Trophoblast cell (in vitro differentiated cells and primary cell): ENCODE measurements around the gene PRKAR1B.
"Not testable (repeated sequence)": the region's sequence is repeated elsewhere in the genome, so short reads cannot be mapped to it uniquely, and the experiment has no call there.

Source experiments
- DNase-seq, 2 donors: peaks; one replicate each; pipeline ENCODE4 v3.0.0-alpha.2; 2016
- H2AFZ ChIP-seq: 2 replicates; pipeline ENCODE4 v1.6.1; 2013; ENCODE audit warnings: low read length, moderate library complexity, mild to moderate bottlenecking; ENCODE audit not compliant: insufficient read depth, poor library complexity
- H2AK5ac ChIP-seq: 2 replicates; pipeline ENCODE4 v1.6.1; 2013; ENCODE audit warnings: mild to moderate bottlenecking, low read length
- H2BK120ac ChIP-seq: 2 replicates; pipeline ENCODE4 v1.6.1; 2013; ENCODE audit warnings: low read length, mild to moderate bottlenecking, moderate library complexity; ENCODE audit not compliant: insufficient read depth, poor library complexity
- H2BK12ac ChIP-seq: 2 replicates; pipeline ENCODE4 v1.6.1; 2013; ENCODE audit warnings: mild to moderate bottlenecking, low read length, moderate library complexity
- H2BK5ac ChIP-seq: 2 replicates; pipeline ENCODE4 v1.6.1; 2013; ENCODE audit warnings: low read length, low read depth, moderate library complexity, mild to moderate bottlenecking; ENCODE audit not compliant: poor library complexity
- H3K14ac ChIP-seq: 2 replicates; pipeline ENCODE4 v1.6.1; 2013; ENCODE audit warnings: mild to moderate bottlenecking, low read length
- H3K18ac ChIP-seq: 2 replicates; pipeline ENCODE4 v1.6.1; 2013; ENCODE audit warnings: mild to moderate bottlenecking, low read length
- H3K23ac ChIP-seq: 2 replicates; pipeline ENCODE4 v1.6.1; 2013; ENCODE audit warnings: low read length
- H3K27ac ChIP-seq: 2 replicates; pipeline ENCODE4 v1.5.1; 2013; ENCODE audit warnings: low read depth, mild to moderate bottlenecking, inconsistent platforms, low read length, moderate library complexity
- H3K27me3 ChIP-seq: 2 replicates; pipeline ENCODE4 v1.6.1; 2013; ENCODE audit warnings: inconsistent platforms, mild to moderate bottlenecking, low read length, moderate library complexity; ENCODE audit not compliant: insufficient read depth
- H3K36me3 ChIP-seq, 2 experiments: 1 replicate in 1 of 2; 2 replicates in 1 of 2; pipeline ENCODE4 v1.6.1; 2013; ENCODE audit warnings: low read length in 2 of 2, mild to moderate bottlenecking in 2 of 2, moderate library complexity in 1 of 2; ENCODE audit not compliant: insufficient read depth in 2 of 2, control insufficient read depth in 1 of 2
- H3K4ac ChIP-seq: 2 replicates; pipeline ENCODE4 v1.6.1; 2013; ENCODE audit warnings: low read depth, mild to moderate bottlenecking, low read length, moderate library complexity
- H3K4me1 ChIP-seq, 2 experiments: 1 replicate in 1 of 2; 2 replicates in 1 of 2; pipeline ENCODE4 v1.6.1; 2013; ENCODE audit warnings: low read length in 2 of 2, mild to moderate bottlenecking in 2 of 2, moderate library complexity in 1 of 2; ENCODE audit not compliant: insufficient read depth in 2 of 2, control insufficient read depth in 1 of 2
- H3K4me2 ChIP-seq: 2 replicates; pipeline ENCODE4 v1.6.1; 2013; ENCODE audit warnings: inconsistent platforms, mild to moderate bottlenecking, low read length, moderate library complexity
- H3K4me3 ChIP-seq: 2 replicates; pipeline ENCODE4 v1.5.1; 2013; ENCODE audit warnings: mild to moderate bottlenecking, low read depth, low read length, inconsistent platforms
- H3K79me1 ChIP-seq: one replicate; pipeline ENCODE4 v1.6.1; 2013; ENCODE audit warnings: low read length
- H3K79me2 ChIP-seq: 2 replicates; pipeline ENCODE4 v1.6.1; 2013; ENCODE audit warnings: low read length, mild to moderate bottlenecking; ENCODE audit not compliant: control insufficient read depth, insufficient read depth, poor library complexity
- H3K9ac ChIP-seq: 2 replicates; pipeline ENCODE4 v1.6.1; 2013; ENCODE audit warnings: mild to moderate bottlenecking, low read length
- H3K9me3 ChIP-seq: 2 replicates; pipeline ENCODE4 v1.6.1; 2013; ENCODE audit warnings: low read depth, mild to moderate bottlenecking, control low read depth, inconsistent platforms, low read length; ENCODE audit not compliant: insufficient read depth
- H4K12ac ChIP-seq: 2 replicates; pipeline ENCODE4 v1.6.1; 2013; ENCODE audit warnings: low read depth, mild to moderate bottlenecking, low read length, moderate library complexity
- H4K8ac ChIP-seq: 2 replicates; pipeline ENCODE4 v1.6.1; 2013; ENCODE audit warnings: low read depth, mild to moderate bottlenecking, low read length, moderate library complexity
- H4K91ac ChIP-seq: one replicate; pipeline ENCODE4 v1.6.1; 2013; ENCODE audit warnings: low read depth, mild to moderate bottlenecking, low read length, moderate library complexity
- whole genome bisulfite sequencing: extraction: QIAGEN DNeasy Blood & Tissue Kit; methylation state at CpG from one replicate; pipeline ENCODE4 v1.1.7; 2013; ENCODE audit warnings: missing lambda C conversion rate; ENCODE audit not compliant: insufficient read length, insufficient coverage; ENCODE audit errors: extremely low coverage; 5-methylcytosine and 5-hydroxymethylcytosine counted together

Gene PRKAR1B

DNA sequence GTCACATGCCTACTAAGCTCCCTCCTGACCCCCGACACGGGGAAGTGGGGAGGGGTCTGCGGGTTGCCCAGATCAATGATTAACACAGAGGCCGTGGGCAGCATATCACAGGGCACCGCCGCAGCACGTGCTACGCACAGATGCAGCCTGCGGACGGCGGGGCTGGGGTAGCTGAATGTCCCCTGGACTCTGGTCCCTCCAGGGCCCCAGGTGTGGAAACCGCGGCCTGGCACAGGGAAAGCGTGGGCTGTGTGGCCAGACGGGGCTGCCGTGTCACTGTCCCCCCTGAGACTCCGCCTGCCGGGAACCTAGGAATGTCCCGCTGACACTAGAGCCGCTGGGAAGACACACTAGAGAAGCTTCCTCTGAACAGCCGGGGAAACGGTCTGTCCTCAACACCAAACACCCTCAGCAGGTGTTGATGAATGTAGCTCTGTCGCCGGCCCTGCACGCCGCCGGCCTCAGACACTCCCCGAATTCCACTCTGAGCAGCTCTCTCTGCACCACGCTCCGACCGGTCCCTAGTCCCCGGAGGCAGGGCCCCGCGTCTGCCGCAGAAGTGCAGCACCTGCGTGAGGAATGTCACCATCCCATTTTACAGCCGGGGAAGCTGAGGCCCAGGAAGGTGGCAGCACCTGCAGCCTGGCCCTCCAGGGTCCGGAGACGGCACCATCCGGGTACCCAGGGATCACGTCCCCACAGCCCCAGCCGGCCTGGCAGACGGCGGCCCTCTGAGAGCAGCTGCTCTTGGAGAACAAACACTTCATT, 174.0 kb downstream of the PRKAR1B start:
- Histone ChIP-seq H3K9me3 (peaks cover 4% of the 10 kb centered on the region), H4K12ac (no peak overlapping the region), H2BK5ac (no peak overlapping the region), H3K18ac (no peak overlapping the region), H3K27me3 (no peaks in the 10 kb centered on the region), H2AFZ (no peak overlapping the region), H4K8ac (no peak overlapping the region), H4K91ac (no peak overlapping the region), H3K79me2 (no peaks in the 10 kb centered on the region), H3K36me3 (no peaks in the 10 kb centered on the region), H3K27ac (no peak overlapping the region), H2AK5ac (no peak overlapping the region), H3K14ac (no peak overlapping the region), H3K4me1 (no peaks in the 10 kb centered on the region), H2BK12ac (no peak overlapping the region), H3K4me2 (no peak overlapping the region), H3K9ac (no peak overlapping the region), H3K4ac (no peak overlapping the region), H3K23ac (no peak overlapping the region), H2BK120ac (no peak overlapping the region), H3K4me3 (no peak overlapping the region), H3K79me1 (no peaks in the 10 kb centered on the region)
- no CpG with 5 or more reads among the region's 44 CpGs for whole genome bisulfite sequencing
- DNase-seq, result no peak

DNA sequence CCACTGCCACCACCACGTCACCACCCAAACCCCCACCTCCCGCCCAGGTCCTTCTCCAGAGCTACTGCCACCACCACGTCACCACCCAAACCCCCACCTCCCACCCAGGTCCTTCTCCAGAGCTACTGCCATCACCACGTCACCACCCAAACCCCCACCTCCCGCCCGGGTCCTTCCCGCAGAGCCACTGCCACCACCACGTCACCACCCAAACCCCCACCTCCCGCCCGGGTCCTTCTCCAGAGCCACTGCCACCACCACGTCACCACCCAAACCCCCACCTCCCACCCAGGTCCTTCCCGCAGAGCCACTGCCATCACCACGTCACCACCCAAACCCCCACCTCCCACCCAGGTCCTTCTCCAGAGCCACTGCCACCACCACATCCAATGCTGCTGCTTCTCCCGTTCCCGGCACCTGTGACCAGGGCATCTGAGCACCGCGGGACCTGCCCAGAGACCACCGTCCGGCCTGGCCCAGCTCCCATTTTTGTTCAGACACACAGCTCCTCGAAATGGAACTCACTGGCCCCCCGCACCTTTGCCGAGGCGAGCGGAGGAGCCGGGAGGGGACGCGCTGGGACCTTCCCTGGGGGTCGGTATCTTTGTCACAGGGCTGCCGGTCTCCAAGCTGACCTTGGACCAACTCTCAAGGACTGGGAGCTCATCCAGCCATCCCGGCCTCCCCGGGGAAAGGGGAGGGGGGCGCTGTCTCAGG, 174.8 kb downstream of the PRKAR1B start:
- H3K23ac ChIP-seq, H3K27me3 ChIP-seq, H2AFZ ChIP-seq, H3K4ac ChIP-seq, H3K4me1 ChIP-seq, H3K36me3 ChIP-seq, H3K79me1 ChIP-seq, DNase-seq, H4K8ac ChIP-seq, H3K79me2 ChIP-seq, H3K18ac ChIP-seq, H2BK12ac ChIP-seq, H2AK5ac ChIP-seq, H4K91ac ChIP-seq, H4K12ac ChIP-seq, H3K14ac ChIP-seq, H2BK120ac ChIP-seq, H3K27ac ChIP-seq, H3K4me2 ChIP-seq, H3K4me3 ChIP-seq, H2BK5ac ChIP-seq, H3K9ac ChIP-seq, H3K9me3 ChIP-seq: not testable (repeated sequence)
- WGBS, result no CpG with 5 or more reads among the region's 32 CpGs

DNA sequence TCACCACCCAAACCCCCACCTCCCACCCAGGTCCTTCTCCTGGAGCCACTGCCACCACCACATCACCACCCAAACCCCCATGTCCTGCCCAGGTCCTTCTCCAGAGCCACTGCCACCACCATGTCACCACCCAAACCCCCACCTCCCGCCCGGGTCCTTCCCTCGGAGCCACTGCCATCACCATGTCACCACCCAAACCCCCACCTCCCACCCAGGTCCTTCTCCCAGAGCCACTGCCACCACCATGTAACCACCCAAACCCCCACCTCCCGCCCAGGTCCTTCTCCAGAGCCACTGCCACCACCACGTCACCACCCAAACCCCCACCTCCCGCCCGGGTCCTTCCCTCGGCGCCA, 175.5 kb downstream of the PRKAR1B start:
- H2BK120ac ChIP-seq, DNase-seq, H3K36me3 ChIP-seq, H3K27me3 ChIP-seq, H2BK5ac ChIP-seq, H3K79me1 ChIP-seq, H3K4me2 ChIP-seq, H2BK12ac ChIP-seq, H3K18ac ChIP-seq, H3K23ac ChIP-seq, H3K14ac ChIP-seq, H4K91ac ChIP-seq, H3K9me3 ChIP-seq, H4K12ac ChIP-seq, H3K9ac ChIP-seq, H2AK5ac ChIP-seq, H3K4ac ChIP-seq, H3K27ac ChIP-seq, H2AFZ ChIP-seq, H3K79me2 ChIP-seq, H4K8ac ChIP-seq, H3K4me1 ChIP-seq, H3K4me3 ChIP-seq: not testable (repeated sequence)
- no CpG with 5 or more reads among the region's 9 CpGs for WGBS

DNA sequence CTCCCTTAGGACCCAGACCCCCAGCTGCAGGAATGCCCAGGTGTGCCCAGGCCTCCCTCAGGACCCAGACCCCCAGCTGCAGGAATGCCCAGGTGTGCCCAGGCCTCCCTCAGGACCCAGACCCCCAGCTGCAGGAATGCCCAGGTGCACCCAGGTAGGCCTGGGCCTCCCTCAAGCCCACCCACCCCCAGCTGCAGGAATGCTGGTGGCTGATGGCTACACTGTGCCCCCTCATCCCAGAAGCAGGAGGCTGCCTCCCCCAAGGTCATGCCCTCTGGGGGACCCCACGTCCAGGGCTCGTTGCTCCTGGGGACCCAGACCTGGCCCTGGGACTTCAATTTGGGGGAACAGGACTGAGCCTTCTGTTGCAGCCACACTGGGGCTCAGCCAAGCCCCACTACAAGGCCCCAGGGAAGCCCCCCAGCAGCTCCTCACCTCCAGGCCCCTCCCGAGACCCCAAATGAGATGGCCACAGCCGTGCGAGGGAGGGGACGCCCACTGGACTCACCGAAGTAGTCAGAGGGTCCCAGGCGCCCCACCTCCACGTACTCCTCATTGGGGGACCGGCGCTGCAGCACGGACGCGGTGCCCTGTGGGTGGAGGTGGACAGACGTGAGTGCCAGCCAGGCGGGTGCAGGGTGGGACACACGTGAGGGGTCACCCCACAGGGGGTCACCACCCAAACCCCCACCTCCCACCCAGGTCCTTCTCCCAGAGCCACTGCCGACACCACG, 176.0 kb downstream of the PRKAR1B start:
- Histone ChIP-seq H4K91ac (no peak overlapping the region), H3K36me3 (no peaks in the 10 kb centered on the region), H3K27ac (no peak overlapping the region), H3K79me1 (no peaks in the 10 kb centered on the region), H3K18ac (no peak overlapping the region), H3K79me2 (no peaks in the 10 kb centered on the region), H2BK12ac (no peak overlapping the region), H3K4ac (no peak overlapping the region), H2BK5ac (no peak overlapping the region), H3K4me1 (no peaks in the 10 kb centered on the region), H2AFZ (no peak overlapping the region), H4K12ac (no peak overlapping the region), H3K9me3 (no peaks in the 10 kb centered on the region), H3K23ac (no peak overlapping the region), H3K4me3 (no peak overlapping the region), H3K14ac (no peak overlapping the region), H2BK120ac (no peak overlapping the region), H4K8ac (no peak overlapping the region), H2AK5ac (no peak overlapping the region), H3K9ac (no peak overlapping the region), H3K27me3 (no peaks in the 10 kb centered on the region), H3K4me2 (no peak overlapping the region)
- DNase-seq, result no peak
- no CpG with 5 or more reads among the region's 19 CpGs for WGBS
